ENCODE data around the gene OPCML.

OPCML gene

DNA sequence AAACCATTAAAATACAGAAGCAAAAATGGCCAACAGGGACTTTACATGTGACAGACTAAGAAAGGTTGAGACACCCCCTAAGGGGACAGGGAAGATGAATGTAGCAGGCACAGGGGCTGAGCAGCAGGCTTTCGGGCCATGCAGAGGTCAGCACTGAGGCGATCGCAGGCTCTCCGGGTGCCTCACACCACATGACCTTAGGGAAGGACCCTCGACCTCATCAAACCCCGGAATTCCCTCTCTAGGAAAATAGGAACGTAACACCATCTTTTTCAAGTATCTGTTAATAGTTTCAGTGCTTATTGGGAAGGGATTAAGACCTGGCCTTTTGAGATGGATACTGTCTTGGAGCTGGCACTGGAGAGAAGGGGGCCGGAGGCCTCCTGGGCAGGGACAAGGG is 27.4 kb downstream of the OPCML start:
- no peak for TF ChIP-seq GLIS3 (CRISPR knock-in tag; IDR thresholded peaks at IDR 0.05)
- TF ChIP-seq OSR1 (CRISPR knock-in tag; IDR thresholded peaks at IDR 0.05): no peak
- no peak for TF ChIP-seq ZC3H10 (CRISPR knock-in tag; IDR thresholded peaks at IDR 0.05)
- no peak for TF ChIP-seq ARNTL (CRISPR knock-in tag; IDR thresholded peaks at IDR 0.05; ENCODE audit: borderline replicate concordance, low read depth)
- TF ChIP-seq, protein P1, sequence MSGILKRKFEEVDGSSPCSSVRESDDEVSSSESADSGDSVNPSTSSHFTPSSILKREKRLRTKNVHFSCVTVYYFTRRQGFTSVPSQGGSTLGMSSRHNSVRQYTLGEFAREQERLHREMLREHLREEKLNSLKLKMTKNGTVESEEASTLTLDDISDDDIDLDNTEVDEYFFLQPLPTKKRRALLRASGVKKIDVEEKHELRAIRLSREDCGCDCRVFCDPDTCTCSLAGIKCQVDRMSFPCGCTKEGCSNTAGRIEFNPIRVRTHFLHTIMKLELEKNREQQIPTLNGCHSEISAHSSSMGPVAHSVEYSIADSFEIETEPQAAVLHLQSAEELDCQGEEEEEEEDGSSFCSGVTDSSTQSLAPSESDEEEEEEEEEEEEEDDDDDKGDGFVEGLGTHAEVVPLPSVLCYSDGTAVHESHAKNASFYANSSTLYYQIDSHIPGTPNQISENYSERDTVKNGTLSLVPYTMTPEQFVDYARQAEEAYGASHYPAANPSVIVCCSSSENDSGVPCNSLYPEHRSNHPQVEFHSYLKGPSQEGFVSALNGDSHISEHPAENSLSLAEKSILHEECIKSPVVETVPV (CRISPR knock-in tag; IDR thresholded peaks at IDR 0.05): no peak
- ATAC-seq: no peak

DNA sequence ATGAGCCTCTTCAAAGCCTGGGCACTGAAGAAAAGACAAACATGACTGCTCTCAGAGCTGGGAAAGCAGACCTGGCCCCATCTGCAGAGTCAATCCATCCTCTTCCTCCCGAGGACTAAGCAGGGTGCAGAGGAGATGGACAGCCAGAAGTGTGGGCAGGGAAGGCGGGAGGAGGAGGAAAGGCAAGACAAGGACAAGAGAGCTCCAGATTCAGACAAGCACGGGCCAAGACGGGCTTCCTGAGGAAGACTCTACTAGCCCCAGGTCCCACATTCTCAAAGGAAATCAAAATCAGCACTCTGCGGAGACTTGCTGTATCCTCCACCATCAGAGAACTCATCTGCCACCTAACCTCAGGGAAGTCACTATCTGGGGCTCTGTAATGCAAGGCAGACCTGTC is 28.5 kb downstream of the OPCML start:
- TF ChIP-seq ZC3H10 (CRISPR knock-in tag; IDR thresholded peaks at IDR 0.05) (no peak), ARNTL (CRISPR knock-in tag; IDR thresholded peaks at IDR 0.05; ENCODE audit: borderline replicate concordance, low read depth) (no peak), BACH2 (CRISPR knock-in tag; IDR thresholded peaks at IDR 0.05; ENCODE audit: borderline replicate concordance) (no peak), TOX (CRISPR knock-in tag; IDR thresholded peaks at IDR 0.05; ENCODE audit: borderline replicate concordance) (no peak), ZNF70 (CRISPR knock-in tag; IDR thresholded peaks at IDR 0.05) (no peak), OSR1 (CRISPR knock-in tag; IDR thresholded peaks at IDR 0.05) (no peak), GLIS3 (CRISPR knock-in tag; IDR thresholded peaks at IDR 0.05) (no peak), ZNF8 (CRISPR knock-in tag; IDR thresholded peaks at IDR 0.05) (no peak)
- TF ChIP-seq, protein P1 (CRISPR knock-in tag; IDR thresholded peaks at IDR 0.05): no peak
- TF ChIP-seq, protein P2, sequence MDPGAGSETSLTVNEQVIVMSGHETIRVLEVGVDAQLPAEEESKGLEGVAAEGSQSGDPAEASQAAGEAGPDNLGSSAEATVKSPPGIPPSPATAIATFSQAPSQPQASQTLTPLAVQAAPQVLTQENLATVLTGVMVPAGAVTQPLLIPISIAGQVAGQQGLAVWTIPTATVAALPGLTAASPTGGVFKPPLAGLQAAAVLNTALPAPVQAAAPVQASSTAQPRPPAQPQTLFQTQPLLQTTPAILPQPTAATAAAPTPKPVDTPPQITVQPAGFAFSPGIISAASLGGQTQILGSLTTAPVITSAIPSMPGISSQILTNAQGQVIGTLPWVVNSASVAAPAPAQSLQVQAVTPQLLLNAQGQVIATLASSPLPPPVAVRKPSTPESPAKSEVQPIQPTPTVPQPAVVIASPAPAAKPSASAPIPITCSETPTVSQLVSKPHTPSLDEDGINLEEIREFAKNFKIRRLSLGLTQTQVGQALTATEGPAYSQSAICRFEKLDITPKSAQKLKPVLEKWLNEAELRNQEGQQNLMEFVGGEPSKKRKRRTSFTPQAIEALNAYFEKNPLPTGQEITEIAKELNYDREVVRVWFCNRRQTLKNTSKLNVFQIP (CRISPR knock-in tag; IDR thresholded peaks at IDR 0.05; ENCODE audit: borderline replicate concordance, low read depth): no peak
- TF ChIP-seq, protein P3, sequence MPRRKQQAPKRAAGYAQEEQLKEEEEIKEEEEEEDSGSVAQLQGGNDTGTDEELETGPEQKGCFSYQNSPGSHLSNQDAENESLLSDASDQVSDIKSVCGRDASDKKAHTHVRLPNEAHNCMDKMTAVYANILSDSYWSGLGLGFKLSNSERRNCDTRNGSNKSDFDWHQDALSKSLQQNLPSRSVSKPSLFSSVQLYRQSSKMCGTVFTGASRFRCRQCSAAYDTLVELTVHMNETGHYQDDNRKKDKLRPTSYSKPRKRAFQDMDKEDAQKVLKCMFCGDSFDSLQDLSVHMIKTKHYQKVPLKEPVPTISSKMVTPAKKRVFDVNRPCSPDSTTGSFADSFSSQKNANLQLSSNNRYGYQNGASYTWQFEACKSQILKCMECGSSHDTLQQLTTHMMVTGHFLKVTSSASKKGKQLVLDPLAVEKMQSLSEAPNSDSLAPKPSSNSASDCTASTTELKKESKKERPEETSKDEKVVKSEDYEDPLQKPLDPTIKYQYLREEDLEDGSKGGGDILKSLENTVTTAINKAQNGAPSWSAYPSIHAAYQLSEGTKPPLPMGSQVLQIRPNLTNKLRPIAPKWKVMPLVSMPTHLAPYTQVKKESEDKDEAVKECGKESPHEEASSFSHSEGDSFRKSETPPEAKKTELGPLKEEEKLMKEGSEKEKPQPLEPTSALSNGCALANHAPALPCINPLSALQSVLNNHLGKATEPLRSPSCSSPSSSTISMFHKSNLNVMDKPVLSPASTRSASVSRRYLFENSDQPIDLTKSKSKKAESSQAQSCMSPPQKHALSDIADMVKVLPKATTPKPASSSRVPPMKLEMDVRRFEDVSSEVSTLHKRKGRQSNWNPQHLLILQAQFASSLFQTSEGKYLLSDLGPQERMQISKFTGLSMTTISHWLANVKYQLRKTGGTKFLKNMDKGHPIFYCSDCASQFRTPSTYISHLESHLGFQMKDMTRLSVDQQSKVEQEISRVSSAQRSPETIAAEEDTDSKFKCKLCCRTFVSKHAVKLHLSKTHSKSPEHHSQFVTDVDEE (CRISPR knock-in tag; IDR thresholded peaks at IDR 0.05): no peak
- no peak for ATAC-seq

DNA sequence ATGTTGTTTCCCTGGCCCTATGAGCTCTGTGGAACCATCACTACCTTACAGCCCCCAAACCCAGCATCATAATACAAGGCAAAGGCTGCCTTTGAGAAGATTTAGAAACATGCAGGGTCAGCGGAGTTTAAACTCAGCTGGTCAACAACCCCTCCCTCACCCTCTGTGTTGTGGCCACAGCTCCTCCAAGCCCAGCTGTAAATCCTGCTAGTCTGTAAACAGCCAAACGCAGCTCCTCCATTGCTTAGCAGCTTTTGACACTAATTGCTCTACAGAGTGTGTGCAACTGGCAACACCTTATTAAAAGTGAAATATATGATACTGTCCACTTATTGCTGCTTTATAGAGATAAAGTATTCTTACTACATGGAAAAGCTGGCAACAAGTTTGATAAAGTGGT is 29.1 kb downstream of the OPCML start:
- TF ChIP-seq, protein P1 (CRISPR knock-in tag; IDR thresholded peaks at IDR 0.05): no peak
- no peak for TF ChIP-seq TOX (CRISPR knock-in tag; IDR thresholded peaks at IDR 0.05; ENCODE audit: borderline replicate concordance)
- no peak for TF ChIP-seq ZFP30 (CRISPR knock-in tag; IDR thresholded peaks at IDR 0.05)
- TF ChIP-seq BACH2 (CRISPR knock-in tag; IDR thresholded peaks at IDR 0.05; ENCODE audit: borderline replicate concordance): no peak
- no peak for TF ChIP-seq TCF4 (CRISPR knock-in tag; IDR thresholded peaks at IDR 0.05; ENCODE audit: borderline replicate concordance)
- TF ChIP-seq RARB (CRISPR knock-in tag; IDR thresholded peaks at IDR 0.05): no peak
- TF ChIP-seq SNAI2 (CRISPR knock-in tag; IDR thresholded peaks at IDR 0.05): no peak
- no peak for TF ChIP-seq CSDC2 (CRISPR knock-in tag; IDR thresholded peaks at IDR 0.05)
- TF ChIP-seq ZFP3 (CRISPR knock-in tag; IDR thresholded peaks at IDR 0.05): no peak
- TF ChIP-seq, protein P4, sequence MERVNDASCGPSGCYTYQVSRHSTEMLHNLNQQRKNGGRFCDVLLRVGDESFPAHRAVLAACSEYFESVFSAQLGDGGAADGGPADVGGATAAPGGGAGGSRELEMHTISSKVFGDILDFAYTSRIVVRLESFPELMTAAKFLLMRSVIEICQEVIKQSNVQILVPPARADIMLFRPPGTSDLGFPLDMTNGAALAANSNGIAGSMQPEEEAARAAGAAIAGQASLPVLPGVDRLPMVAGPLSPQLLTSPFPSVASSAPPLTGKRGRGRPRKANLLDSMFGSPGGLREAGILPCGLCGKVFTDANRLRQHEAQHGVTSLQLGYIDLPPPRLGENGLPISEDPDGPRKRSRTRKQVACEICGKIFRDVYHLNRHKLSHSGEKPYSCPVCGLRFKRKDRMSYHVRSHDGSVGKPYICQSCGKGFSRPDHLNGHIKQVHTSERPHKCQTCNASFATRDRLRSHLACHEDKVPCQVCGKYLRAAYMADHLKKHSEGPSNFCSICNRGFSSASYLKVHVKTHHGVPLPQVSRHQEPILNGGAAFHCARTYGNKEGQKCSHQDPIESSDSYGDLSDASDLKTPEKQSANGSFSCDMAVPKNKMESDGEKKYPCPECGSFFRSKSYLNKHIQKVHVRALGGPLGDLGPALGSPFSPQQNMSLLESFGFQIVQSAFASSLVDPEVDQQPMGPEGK (CRISPR knock-in tag; IDR thresholded peaks at IDR 0.05; ENCODE audit: borderline replicate concordance): no peak
- no peak for TF ChIP-seq OSR1 (CRISPR knock-in tag; IDR thresholded peaks at IDR 0.05)
- TF ChIP-seq ZNF70 (CRISPR knock-in tag; IDR thresholded peaks at IDR 0.05): no peak
- TF ChIP-seq ARNTL (CRISPR knock-in tag; IDR thresholded peaks at IDR 0.05; ENCODE audit: borderline replicate concordance, low read depth): no peak
- no peak for TF ChIP-seq PPARA (CRISPR knock-in tag; IDR thresholded peaks at IDR 0.05; ENCODE audit: borderline replicate concordance)
- ATAC-seq: no peak

Data from SK-N-SH treated with all-trans-retinoic acid at 6 μM for 48 hours (cell line).